Lower lobe of right lung (tissue), 2 donors: Measurements from ENCODE around the gene GJA9. TPM values are rescaled to one million over a fixed set of nuclear protein-coding genes. Genes with fewer than 3 reads are reported as not detected.
A peak's percentile ranks its signal among the peaks of the same experiment; 100 is the strongest.

Source experiments
- ATAC-seq, 2 donors: fragments of 200-7000 bp; cut with Tn5 transposase; one replicate each; pipeline ENCODE4 v1.9.1; 2020 to 2022; ENCODE audit warnings: mild to moderate bottlenecking in 2 of 2, moderate library complexity in 2 of 2
- DNase-seq: peaks from one replicate; pipeline ENCODE4 v3.0.0-alpha.2; 2020
- H3K27ac ChIP-seq: fragments of 200-600 bp; one replicate; pipeline ENCODE4 v1.8.0; 2022
- H3K27me3 ChIP-seq: fragments of 200-600 bp; one replicate; pipeline ENCODE4 v1.8.0; 2022; ENCODE audit warnings: low read depth
- H3K36me3 ChIP-seq: fragments of 200-600 bp; one replicate; pipeline ENCODE4 v1.8.0; 2022; ENCODE audit warnings: mild to moderate bottlenecking
- H3K4me1 ChIP-seq: fragments of 200-600 bp; one replicate; pipeline ENCODE4 v1.8.0; 2022
- H3K4me3 ChIP-seq: fragments of 200-600 bp; one replicate; pipeline ENCODE4 v1.8.0; 2022; ENCODE audit warnings: mild to moderate bottlenecking
- H3K9me3 ChIP-seq: fragments of 200-600 bp; one replicate; pipeline ENCODE4 v1.8.0; 2022
- CTCF ChIP-seq: fragments of 200-600 bp; IDR thresholded peaks from one replicate; pipeline ENCODE4 v1.8.0; 2022; ENCODE audit warnings: antibody characterized with exemption, mild to moderate bottlenecking
- intact Hi-C: fragments of 100-400 bp; cut with DNase I; formaldehyde crosslinking; loops from one replicate; pipeline ENCODE4 v1.11.0; 2022
- total RNA-seq: library from RNA; stranded (reverse); fragmentation: NEBNext Ultra II Directional; extraction: Animal tissue kit (Norgen Biotek cat#: 25700); gene quantifications from one replicate; pipeline ENCODE4 v1.2.1, GENCODE V29; 2021
- donor health status: DM: no; HTN: yes; CAD: no; lungs with severe emphysema.

The GJA9 gene
- total RNA-seq, 1 donor from 2014 or later: not detected

GRCh38 chr1:38865112-38865715 lies 16.2 kb downstream of the GJA9 start:
- H3K9me3 ChIP-seq: no peaks in the 10 kb centered on the region
- peaks cover 8% of the 10 kb centered on the region for H3K36me3 ChIP-seq
- no peaks in the 10 kb centered on the region for H3K27me3 ChIP-seq
- no peak overlapping the region for H3K27ac ChIP-seq
- intact Hi-C loops: no loop called here
- no peak for DNase-seq
- H3K4me1 ChIP-seq: peaks cover 19% of the 10 kb centered on the region
- ATAC-seq: peak in 1 of 2 donors; percentile 43
- TF ChIP-seq CTCF: no peak
- no peak overlapping the region for H3K4me3 ChIP-seq

- H3K9me3 ChIP-seq: no peaks in the 10 kb centered on the region
- no peak for TF ChIP-seq CTCF
- ATAC-seq (no peak), DNase-seq (no peak)
- H3K4me3 ChIP-seq: peak overlapping the region; percentile 81
- peaks cover 16% of the 10 kb centered on the region for H3K36me3 ChIP-seq
- no peaks in the 10 kb centered on the region for H3K27me3 ChIP-seq
- H3K27ac ChIP-seq: peak overlapping the region; percentile 59
- H3K4me1 ChIP-seq: peaks cover 48% of the 10 kb centered on the region
- intact Hi-C loops: no loop called here
Measured at GRCh38 chr1:38860454-38860795, 21.0 kb downstream of the GJA9 start.

GRCh38 chr1:38859561-38860453 lies 21.6 kb downstream of the GJA9 start, which contains the start of gene RRAGC:
RRAGC (minus strand) TSS chr1:38859772; CDS start chr1:38859646, 126 bp downstream.
- Histone ChIP-seq H3K4me1 (peaks cover 48% of the 10 kb centered on the region), H3K9me3 (no peaks in the 10 kb centered on the region), H3K27me3 (no peaks in the 10 kb centered on the region), H3K27ac (peak within 1 kb of the TSS; percentile 86), H3K36me3 (peaks cover 22% of the 10 kb centered on the region), H3K4me3 (peak within 1 kb of the TSS; percentile 81)
- no peak for TF ChIP-seq CTCF
- intact Hi-C loops: no loop called here
- ATAC-seq (peak; percentile 98 to 99), DNase-seq (peak; percentile 100)

GRCh38 chr1:38858833-38859560 lies 22.4 kb downstream of the GJA9 start:
- Histone ChIP-seq H3K27ac (peak overlapping the region; percentile 86), H3K36me3 (peaks cover 30% of the 10 kb centered on the region), H3K9me3 (no peaks in the 10 kb centered on the region), H3K4me3 (peak overlapping the region; percentile 81), H3K4me1 (peaks cover 48% of the 10 kb centered on the region), H3K27me3 (no peaks in the 10 kb centered on the region)
- ATAC-seq: peak; percentile 69 to 78
- TF ChIP-seq CTCF: no peak
- intact Hi-C loops: no loop called here
- DNase-seq: peak; percentile 85

GRCh38 chr1:38852780-38853179 lies 28.6 kb downstream of the GJA9 start:
- Histone ChIP-seq H3K9me3 (no peaks in the 10 kb centered on the region), H3K27me3 (no peaks in the 10 kb centered on the region), H3K4me3 (no peak overlapping the region), H3K36me3 (peaks cover 92% of the 10 kb centered on the region), H3K27ac (no peak overlapping the region), H3K4me1 (peaks cover 21% of the 10 kb centered on the region)
- TF ChIP-seq CTCF: no peak
- ATAC-seq (no peak), DNase-seq (no peak)
- intact Hi-C loops: no loop called here
